HEK293 (cell line): ENCODE measurements around the gene METTL17.

ENCODE experiments used
- CTCF ChIP-seq: fragments of 450-650 bp; formaldehyde crosslinking; IDR thresholded peaks from 2 replicates; pipeline ENCODE4 v1.5.1; 2016; ENCODE audit warnings: missing biosample characterization, missing genetic modification characterization
- MYNN ChIP-seq: fragments of 450-650 bp; formaldehyde crosslinking; IDR thresholded peaks from 2 replicates; pipeline ENCODE4 v1.5.1; 2016; ENCODE audit warnings: missing biosample characterization, missing genetic modification characterization, borderline replicate concordance
- OSR2 ChIP-seq: fragments of 450-650 bp; formaldehyde crosslinking; IDR thresholded peaks from 2 replicates; pipeline ENCODE4 v1.5.1; 2016; ENCODE audit warnings: missing biosample characterization, missing genetic modification characterization
- ZBTB21 ChIP-seq: fragments of 450-650 bp; formaldehyde crosslinking; IDR thresholded peaks from 2 replicates; pipeline ENCODE4 v1.5.1; 2017; ENCODE audit warnings: missing biosample characterization, missing genetic modification characterization
- ZBTB26 ChIP-seq: fragments of 450-650 bp; formaldehyde crosslinking; optimal IDR thresholded peaks from 2 replicates; pipeline ENCODE3; 2016; ENCODE audit warnings: missing biosample characterization, mild to moderate bottlenecking, missing genetic modification characterization
- ZFP37 ChIP-seq: fragments of 450-650 bp; formaldehyde crosslinking; IDR thresholded peaks from 2 replicates; pipeline ENCODE4 v1.5.1; 2016; ENCODE audit warnings: missing biosample characterization, missing genetic modification characterization
- TF ChIP-seq, protein P1 (sequence below): fragments of 450-650 bp; formaldehyde crosslinking; IDR thresholded peaks from 2 replicates; pipeline ENCODE4 v1.5.1; 2016; ENCODE audit warnings: missing biosample characterization, missing genetic modification characterization
- TF ChIP-seq, protein P2 (sequence below): fragments of 450-650 bp; formaldehyde crosslinking; IDR thresholded peaks from 2 replicates; pipeline ENCODE4 v1.5.1; 2016; ENCODE audit warnings: missing biosample characterization, missing genetic modification characterization
- TF ChIP-seq, protein P3 (sequence below): fragments of 450-650 bp; formaldehyde crosslinking; IDR thresholded peaks from 2 replicates; pipeline ENCODE4 v1.5.1; 2016; ENCODE audit warnings: missing biosample characterization, missing genetic modification characterization, low read depth

GRCh38 chr14:20970983-20971704 lies 18.6 kb upstream of the METTL17 start:
- TF ChIP-seq MYNN = no peak
- TF ChIP-seq OSR2 (tag by site-specific recombination) = no peak
- peak; percentile 84 for TF ChIP-seq CTCF (tag by site-specific recombination)
- TF ChIP-seq ZBTB21 = no peak
- TF ChIP-seq, protein P1, sequence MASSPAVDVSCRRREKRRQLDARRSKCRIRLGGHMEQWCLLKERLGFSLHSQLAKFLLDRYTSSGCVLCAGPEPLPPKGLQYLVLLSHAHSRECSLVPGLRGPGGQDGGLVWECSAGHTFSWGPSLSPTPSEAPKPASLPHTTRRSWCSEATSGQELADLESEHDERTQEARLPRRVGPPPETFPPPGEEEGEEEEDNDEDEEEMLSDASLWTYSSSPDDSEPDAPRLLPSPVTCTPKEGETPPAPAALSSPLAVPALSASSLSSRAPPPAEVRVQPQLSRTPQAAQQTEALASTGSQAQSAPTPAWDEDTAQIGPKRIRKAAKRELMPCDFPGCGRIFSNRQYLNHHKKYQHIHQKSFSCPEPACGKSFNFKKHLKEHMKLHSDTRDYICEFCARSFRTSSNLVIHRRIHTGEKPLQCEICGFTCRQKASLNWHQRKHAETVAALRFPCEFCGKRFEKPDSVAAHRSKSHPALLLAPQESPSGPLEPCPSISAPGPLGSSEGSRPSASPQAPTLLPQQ (tag by site-specific recombination) = peak; percentile 45
- TF ChIP-seq, protein P2, sequence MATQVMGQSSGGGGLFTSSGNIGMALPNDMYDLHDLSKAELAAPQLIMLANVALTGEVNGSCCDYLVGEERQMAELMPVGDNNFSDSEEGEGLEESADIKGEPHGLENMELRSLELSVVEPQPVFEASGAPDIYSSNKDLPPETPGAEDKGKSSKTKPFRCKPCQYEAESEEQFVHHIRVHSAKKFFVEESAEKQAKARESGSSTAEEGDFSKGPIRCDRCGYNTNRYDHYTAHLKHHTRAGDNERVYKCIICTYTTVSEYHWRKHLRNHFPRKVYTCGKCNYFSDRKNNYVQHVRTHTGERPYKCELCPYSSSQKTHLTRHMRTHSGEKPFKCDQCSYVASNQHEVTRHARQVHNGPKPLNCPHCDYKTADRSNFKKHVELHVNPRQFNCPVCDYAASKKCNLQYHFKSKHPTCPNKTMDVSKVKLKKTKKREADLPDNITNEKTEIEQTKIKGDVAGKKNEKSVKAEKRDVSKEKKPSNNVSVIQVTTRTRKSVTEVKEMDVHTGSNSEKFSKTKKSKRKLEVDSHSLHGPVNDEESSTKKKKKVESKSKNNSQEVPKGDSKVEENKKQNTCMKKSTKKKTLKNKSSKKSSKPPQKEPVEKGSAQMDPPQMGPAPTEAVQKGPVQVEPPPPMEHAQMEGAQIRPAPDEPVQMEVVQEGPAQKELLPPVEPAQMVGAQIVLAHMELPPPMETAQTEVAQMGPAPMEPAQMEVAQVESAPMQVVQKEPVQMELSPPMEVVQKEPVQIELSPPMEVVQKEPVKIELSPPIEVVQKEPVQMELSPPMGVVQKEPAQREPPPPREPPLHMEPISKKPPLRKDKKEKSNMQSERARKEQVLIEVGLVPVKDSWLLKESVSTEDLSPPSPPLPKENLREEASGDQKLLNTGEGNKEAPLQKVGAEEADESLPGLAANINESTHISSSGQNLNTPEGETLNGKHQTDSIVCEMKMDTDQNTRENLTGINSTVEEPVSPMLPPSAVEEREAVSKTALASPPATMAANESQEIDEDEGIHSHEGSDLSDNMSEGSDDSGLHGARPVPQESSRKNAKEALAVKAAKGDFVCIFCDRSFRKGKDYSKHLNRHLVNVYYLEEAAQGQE (tag by site-specific recombination) = peak; percentile 26; the same call in 1 of the 2 replicates
- TF ChIP-seq ZFP37 (tag by site-specific recombination) = no peak; the same call in 1 of the 2 replicates
- TF ChIP-seq, protein P3, sequence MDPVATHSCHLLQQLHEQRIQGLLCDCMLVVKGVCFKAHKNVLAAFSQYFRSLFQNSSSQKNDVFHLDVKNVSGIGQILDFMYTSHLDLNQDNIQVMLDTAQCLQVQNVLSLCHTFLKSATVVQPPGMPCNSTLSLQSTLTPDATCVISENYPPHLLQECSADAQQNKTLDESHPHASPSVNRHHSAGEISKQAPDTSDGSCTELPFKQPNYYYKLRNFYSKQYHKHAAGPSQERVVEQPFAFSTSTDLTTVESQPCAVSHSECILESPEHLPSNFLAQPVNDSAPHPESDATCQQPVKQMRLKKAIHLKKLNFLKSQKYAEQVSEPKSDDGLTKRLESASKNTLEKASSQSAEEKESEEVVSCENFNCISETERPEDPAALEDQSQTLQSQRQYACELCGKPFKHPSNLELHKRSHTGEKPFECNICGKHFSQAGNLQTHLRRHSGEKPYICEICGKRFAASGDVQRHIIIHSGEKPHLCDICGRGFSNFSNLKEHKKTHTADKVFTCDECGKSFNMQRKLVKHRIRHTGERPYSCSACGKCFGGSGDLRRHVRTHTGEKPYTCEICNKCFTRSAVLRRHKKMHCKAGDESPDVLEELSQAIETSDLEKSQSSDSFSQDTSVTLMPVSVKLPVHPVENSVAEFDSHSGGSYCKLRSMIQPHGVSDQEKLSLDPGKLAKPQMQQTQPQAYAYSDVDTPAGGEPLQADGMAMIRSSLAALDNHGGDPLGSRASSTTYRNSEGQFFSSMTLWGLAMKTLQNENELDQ = no peak
- TF ChIP-seq ZBTB26 (tag by site-specific recombination) = peak; percentile 91
